GM21619 (cell line): ENCODE results near the gene PROM2.

Experiments
- ATAC-seq: cut with Tn5 transposase; IDR thresholded peaks from one replicate; pipeline ENCODE4 v1.9.1; 2021; ENCODE audit not compliant: unreplicated experiment

PROM2 gene

GRCh38 chr2:95307036-95307435 is 32.8 kb downstream of the PROM2 start:
- ATAC-seq = no peak

- ATAC-seq = no peak
These were observed 33.6 kb downstream of the PROM2 start for GRCh38 chr2:95307878-95308277.

GRCh38 chr2:95308426-95308990 is 34.3 kb downstream of the PROM2 start:
- no peak for ATAC-seq

GRCh38 chr2:95309599-95309998 is 35.4 kb downstream of the PROM2 start:
- no peak for ATAC-seq

GRCh38 chr2:95310216-95310615 is 36.0 kb downstream of the PROM2 start:
- ATAC-seq = no peak

- ATAC-seq = no peak
These were observed 36.4 kb downstream of the PROM2 start for GRCh38 chr2:95310651-95311050.

GRCh38 chr2:95311815-95312542 is 37.7 kb downstream of the PROM2 start:
- ATAC-seq = no peak

GRCh38 chr2:95312543-95313201 is 38.4 kb downstream of the PROM2 start:
- no peak for ATAC-seq

- ATAC-seq = no peak
These were observed 39.3 kb downstream of the PROM2 start for GRCh38 chr2:95313296-95314131.

GRCh38 chr2:95314598-95314963 is 40.3 kb downstream of the PROM2 start:
- ATAC-seq = no peak

- ATAC-seq = no peak
These were observed 40.8 kb downstream of the PROM2 start for GRCh38 chr2:95314964-95315611.

- no peak for ATAC-seq
These were observed 41.7 kb downstream of the PROM2 start for GRCh38 chr2:95315801-95316411.

GRCh38 chr2:95316466-95317122 is 42.3 kb downstream of the PROM2 start:
- no peak for ATAC-seq

GRCh38 chr2:95317123-95317500 is 42.9 kb downstream of the PROM2 start:
- ATAC-seq = no peak

GRCh38 chr2:95317665-95318425 is 43.6 kb downstream of the PROM2 start:
- ATAC-seq = no peak

GRCh38 chr2:95318431-95319220 is 44.4 kb downstream of the PROM2 start:
- ATAC-seq = no peak

- ATAC-seq = no peak
These were observed 45.5 kb downstream of the PROM2 start for GRCh38 chr2:95319481-95320343.

- no peak for ATAC-seq
These were observed 46.1 kb downstream of the PROM2 start for GRCh38 chr2:95320344-95320712.
